HG02970 (cell line): ENCODE results near the gene ADORA2B.
"Not testable (repeated sequence)": the region's sequence is repeated elsewhere in the genome, so short reads cannot be mapped to it uniquely, and the experiment has no call there.

Experiments
- ATAC-seq: cut with Tn5 transposase; IDR thresholded peaks from one replicate; pipeline ENCODE4 v1.9.1; 2021; ENCODE audit warnings: mild to moderate bottlenecking, moderate library complexity, moderate number of reproducible peaks; ENCODE audit not compliant: unreplicated experiment, low FRiP score

Gene ADORA2B

GRCh38 chr17:15944759-15945526 lies at the start of gene ADORA2B:
Gene ADORA2B (plus strand): TSS chr17:15945130. CDS start chr17:15945249, 119 bp downstream.
- no peak for ATAC-seq

- ATAC-seq, result no peak
Measured at GRCh38 chr17:15896277-15896676, 48.7 kb upstream of the ADORA2B start.

- ATAC-seq, result no peak
Measured at GRCh38 chr17:15896834-15897233, 48.1 kb upstream of the ADORA2B start.

- not testable (repeated sequence) for ATAC-seq
Measured at GRCh38 chr17:15899596-15899995, 45.3 kb upstream of the ADORA2B start.

GRCh38 chr17:15900871-15901270 lies 44.1 kb upstream of the ADORA2B start:
- no peak for ATAC-seq

- ATAC-seq, result not testable (repeated sequence)
Measured at GRCh38 chr17:15905236-15905635, 39.7 kb upstream of the ADORA2B start.

DNA sequence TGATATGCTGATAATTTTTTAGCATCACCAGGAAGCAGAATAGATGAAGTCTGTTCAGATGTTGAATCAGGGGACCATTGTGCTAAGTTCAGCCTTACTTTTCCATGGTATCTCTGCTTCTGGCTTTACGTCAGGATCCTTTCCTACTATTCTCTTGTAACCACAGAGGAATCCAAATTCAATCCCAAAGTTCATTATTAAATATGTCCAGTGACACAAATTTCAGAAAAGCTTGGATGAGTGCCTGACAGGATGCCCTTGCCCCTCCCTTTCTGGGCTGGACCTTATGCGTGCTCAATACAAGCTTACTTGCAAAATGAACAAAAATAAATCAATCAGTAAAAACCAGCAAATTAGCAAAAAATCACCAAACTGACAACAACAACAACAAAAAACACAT lies 37.6 kb upstream of the ADORA2B start:
- ATAC-seq, result no peak

DNA sequence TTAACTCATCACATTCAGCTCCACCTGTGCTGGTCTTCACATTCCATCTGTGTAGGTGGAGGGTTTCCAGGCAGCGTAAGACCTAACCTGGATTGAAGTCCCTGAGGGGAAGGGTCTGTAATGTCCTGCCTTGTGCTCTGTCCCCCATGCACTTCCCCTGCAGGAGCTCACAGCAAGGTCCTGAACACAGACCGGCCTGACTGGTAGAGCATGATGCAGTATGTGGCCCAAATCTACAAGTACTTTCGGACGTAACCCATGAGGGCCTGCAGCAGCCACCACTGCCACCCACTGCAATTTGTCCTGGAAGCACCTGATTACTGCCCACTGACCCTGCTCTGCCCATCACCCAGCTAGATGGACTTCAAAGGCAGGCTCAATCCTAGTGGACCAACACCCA lies 36.6 kb upstream of the ADORA2B start:
- no peak for ATAC-seq

DNA sequence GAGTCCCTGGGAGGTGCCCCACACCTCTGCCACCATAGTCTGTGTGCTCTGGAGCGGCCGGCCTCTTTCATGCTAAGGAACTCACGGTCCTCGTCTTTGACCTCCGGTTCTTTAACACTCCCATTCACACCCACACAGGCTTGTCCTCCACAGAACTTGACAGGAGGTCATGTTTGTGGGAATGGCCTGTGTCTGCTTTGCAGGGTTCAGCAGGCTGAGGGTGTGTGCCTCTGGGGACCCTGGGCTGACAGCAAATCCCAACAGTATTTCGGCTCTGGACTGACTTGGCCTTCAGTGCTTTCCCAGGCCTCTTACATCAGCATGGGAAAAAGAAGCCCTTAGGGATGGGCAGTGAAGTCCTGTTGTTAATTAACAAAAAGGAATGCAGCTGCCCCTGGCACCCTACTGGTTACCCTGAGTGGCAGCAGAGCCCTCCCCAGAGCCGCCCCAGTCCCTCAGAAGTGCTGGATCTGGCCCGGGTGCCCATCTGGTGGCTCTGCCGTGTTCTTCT lies 35.4 kb upstream of the ADORA2B start:
- no peak for ATAC-seq

DNA sequence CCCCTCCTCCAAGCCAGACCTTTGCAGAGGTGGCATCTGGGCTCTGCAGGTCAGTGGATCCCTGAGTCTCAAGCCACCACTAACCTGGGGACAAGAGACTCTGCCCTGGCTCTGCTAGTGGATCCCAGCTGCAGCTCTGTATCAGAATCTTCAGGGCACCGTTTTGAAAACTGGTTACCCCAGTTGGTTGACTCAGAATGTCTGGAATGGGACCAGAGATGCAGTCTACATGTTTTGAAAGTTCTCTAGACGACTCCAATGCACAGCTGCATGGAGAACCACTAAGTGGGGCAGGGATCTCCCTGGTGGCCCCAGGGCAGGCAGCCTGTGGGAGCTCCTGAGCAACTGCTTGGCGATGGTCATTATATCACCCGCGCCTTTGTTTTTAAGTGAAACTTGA lies 34.1 kb upstream of the ADORA2B start:
- no peak for ATAC-seq

- not testable (repeated sequence) for ATAC-seq
Measured at GRCh38 chr17:15911701-15912100, 33.2 kb upstream of the ADORA2B start.

DNA sequence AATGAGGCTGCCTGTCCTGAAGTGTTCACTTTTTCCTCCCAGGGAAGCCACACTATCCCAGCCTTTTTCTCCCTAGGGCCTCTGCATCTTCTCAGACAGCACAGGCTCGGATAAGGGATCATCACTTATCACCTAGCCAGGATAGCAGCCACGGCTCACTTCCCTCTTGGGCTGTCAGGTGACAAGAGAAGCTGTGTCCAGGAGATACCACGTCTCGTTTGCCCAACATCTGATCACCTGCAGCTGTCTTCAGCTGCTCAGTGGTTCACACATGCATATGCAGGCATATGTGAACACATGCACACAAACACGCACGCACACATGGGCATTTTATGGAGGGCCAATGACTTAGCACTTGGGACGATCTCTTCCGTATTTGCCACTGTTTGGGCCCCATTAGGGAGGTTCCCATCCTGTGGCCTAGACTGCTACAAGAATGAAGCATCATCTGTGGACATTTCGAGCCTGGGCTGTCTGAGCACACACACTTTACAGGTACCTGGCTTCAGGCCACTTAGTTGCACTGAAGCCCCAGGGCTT lies 32.4 kb upstream of the ADORA2B start:
- ATAC-seq, result no peak

GRCh38 chr17:15913826-15914225 lies 31.1 kb upstream of the ADORA2B start:
- no peak for ATAC-seq

DNA sequence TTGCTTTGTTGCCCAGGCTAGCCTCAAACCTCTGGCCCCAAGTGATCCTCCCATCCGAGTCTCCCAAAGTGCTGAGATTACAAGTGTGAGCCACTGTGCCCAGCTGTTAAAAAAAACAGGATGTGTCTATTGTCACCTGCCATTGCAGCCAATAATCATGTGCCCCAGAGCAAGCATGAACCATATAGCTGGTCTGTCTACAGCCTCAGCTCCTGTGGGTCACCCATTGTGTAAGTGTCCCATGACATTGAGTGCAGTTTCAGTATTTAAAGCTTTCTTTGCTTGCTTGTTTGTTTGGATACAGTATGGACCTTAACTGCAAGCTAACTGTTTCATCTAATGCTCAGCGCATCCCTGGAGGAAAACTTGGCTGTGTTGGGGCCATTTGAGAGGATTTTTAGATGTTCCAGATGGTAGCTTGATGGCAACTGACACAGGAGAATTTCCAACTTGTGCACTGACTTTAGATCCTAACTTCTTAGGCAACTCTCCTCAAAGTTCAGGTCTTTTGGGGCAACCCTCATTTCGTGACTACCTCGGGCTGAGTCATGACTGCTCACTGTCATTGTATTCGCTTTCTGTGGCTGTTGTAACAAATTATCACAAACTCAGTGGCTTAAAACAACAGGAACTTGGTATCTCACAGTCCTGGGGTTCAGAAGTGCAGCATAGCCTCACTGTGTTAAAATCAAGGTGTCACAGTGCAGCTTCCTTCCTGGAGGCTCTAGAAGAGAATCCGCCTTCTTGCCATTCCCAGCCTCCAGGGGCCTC lies 30.3 kb upstream of the ADORA2B start:
- no peak for ATAC-seq

- no peak for ATAC-seq
Measured at GRCh38 chr17:15915961-15916360, 29.0 kb upstream of the ADORA2B start.

GRCh38 chr17:15917021-15917437 lies 27.9 kb upstream of the ADORA2B start:
- ATAC-seq, result no peak

DNA sequence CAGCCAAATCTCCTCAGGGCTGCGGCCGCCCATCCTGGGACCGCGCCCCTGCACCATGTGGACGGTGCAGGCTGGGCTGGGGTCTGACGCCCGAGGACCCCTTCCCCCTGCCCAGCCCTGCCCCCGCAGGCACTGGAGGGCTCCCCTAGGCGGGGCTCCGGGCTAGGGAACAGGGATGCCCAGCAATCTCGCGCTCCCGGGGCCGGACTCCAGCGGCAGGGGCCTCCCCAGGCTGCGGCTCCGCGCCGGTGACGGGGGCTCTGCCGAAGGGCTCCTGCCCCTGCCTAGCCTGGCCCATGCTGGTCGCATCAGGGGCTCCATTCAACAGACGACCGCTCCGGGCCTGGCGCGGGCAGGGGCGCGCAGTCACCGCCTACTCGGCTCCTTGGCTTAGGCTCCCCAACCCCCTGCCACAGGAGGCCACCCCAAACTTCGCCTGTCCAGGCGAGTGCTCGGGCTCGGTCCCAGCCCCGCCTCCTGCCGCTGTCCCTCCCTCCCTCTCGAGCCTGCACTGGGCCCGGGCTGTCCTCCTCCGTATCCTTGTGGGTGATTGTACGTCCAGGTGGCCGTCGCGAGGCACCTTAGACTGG lies 27.4 kb upstream of the ADORA2B start:
- ATAC-seq, result no peak

- no peak for ATAC-seq
Measured at GRCh38 chr17:15918261-15918660, 26.7 kb upstream of the ADORA2B start.

DNA sequence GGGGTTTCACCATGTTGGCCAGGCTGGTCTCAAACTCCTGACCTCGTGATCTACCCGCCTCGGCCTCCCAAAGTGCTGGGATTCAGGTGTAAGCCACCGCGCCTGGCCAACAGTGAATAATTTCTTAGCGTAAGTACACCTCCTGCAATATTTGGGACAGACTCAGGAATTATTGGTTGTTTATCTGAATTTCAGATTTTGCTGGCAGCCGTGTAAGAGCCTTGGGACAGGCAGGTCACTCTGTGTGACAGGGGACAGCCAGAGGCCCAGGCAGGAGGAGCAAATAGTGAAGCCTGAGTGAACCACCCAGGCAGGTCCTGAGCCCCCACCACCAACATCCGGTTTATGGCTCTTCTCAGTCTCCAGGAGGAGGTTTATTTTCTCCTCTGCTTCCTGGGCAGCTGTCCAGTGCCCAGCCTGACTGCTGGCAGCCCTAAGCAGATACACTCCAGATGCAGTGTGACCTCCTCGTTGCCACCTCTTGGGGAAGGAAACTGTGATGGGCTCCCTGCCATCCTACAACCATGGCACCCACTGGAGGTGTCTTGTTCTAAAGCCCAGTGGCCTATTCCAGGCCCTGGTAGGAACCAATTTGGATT lies 26.2 kb upstream of the ADORA2B start:
- no peak for ATAC-seq

DNA sequence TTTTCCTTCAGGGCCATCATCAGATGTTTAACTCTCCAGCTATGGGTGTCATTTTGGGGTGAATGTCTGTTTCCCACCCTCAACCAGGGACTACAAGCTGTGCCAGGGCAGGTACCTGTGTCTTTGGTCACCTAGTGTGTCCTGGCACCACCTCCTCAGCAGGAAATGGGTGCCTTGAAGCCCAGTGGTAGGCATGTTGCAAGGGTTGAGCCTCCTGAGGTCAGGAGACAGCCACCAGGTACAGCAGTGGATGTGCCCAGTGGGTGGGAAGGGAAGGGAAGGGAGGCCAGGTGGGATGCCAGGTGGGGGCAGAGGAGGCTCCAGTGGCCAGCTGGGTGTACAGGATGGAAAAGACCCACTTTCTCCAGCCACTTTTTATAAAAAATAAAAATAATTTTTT lies 25.5 kb upstream of the ADORA2B start:
- ATAC-seq, result no peak
